Amniotic epithelial cell (primary cell): ENCODE measurements around the gene POLQ.
A peak's percentile ranks its signal among the peaks of the same experiment; 100 is the strongest.
"Not testable (repeated sequence)": the region's sequence is repeated elsewhere in the genome, so short reads cannot be mapped to it uniquely, and the experiment has no call there.

Source experiments
- DNase-seq: peaks from one replicate; pipeline ENCODE4 v3.0.0-alpha.2; 2010; ENCODE audit warnings: low read depth

The POLQ gene

DNA sequence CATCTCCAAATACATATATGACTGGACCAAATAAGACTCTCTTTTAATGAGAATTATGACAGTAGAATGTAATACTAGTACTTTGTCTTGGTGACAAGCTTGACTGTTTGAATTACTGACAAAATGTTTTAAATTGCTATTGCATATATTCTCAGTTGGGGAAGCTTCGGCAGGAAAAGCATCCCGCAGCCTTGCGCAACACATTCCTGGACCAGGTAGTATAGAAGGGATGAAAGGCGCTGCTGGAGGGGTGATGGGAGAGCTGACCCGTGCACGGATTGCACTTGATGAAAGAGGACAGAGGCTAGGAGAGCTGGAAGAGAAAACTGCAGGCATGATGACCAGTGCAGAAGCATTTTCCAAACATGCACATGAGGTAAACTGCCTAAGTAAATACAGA lies 127.6 kb downstream of the POLQ start:
- no peak for DNase-seq

DNA sequence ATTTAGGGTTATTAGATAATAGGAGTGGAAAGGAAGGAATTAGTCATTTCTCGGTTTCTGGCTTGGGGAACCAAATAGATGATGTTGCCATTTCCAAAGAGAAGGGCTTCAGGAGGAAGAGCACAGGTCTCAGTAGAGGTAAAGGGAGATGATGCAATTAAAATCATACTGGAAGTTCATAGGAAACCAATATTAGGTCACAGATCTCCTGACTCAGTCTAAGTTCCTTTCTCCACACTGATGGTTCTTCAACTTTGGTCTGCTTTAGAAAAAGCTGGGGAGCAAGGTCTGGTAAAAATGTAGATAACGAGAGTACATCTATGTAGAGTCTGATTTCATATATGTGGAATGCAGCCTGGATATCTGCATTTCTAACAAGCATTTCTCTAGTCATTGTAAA lies 130.9 kb downstream of the POLQ start:
- DNase-seq, result peak; percentile 15

DNA sequence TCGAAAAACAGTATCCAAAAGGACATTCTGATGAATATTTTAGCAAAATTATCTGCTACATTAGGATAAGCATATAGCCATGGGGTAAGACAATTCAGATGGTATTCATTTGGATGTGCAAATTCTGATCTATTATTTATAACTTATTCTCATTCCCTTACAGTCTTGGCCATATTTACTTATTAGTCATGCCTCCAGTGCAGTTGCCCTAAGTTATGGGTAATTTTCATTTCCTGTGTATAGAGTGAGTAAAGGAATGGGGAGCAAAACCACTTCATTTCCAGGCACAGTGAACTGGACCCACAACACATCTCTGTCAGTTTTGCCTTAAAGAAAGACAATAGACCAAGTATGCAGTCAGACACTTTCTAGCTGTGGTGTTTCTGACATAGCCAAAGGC lies 134.3 kb downstream of the POLQ start:
- no peak for DNase-seq

DNA sequence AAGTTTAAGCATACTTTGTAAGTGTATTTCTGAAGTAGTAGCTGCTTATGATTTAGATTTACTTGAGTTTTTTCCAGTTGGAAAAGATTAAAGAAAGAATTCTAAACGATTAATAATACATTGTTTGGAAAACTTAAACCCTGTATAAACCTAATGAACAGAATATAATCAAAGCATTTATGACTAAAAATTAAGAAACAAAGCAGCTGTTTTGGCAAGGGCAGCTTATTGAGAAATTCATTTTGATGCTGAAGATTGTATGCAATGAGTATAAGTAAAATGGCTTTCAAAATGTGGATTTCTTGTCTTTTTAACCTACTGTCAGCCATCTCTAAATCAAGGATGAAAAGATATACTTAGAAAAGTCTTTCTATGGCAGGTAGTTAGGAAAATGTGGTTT lies 140.2 kb downstream of the POLQ start:
- DNase-seq, result no peak

DNA sequence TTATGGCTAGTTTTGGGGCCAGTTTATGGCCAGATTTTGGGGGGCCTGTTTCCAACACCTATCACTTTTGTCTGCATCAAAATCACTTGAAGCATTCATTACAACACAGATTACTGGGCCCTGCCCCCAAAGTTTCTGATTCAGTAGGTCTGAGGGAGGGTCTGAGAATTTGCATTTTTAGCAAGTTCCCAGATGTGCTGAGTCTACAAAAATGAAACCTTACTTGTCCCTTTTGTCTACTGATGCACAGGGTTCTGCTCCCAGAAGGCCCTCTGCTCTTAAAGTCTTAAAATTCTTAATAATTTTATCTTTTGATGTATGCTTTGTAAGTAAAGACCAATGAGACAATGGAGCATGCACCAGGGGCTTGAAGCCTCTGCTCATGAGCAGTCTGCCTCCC lies 146.0 kb downstream of the POLQ start:
- DNase-seq, result no peak

DNA sequence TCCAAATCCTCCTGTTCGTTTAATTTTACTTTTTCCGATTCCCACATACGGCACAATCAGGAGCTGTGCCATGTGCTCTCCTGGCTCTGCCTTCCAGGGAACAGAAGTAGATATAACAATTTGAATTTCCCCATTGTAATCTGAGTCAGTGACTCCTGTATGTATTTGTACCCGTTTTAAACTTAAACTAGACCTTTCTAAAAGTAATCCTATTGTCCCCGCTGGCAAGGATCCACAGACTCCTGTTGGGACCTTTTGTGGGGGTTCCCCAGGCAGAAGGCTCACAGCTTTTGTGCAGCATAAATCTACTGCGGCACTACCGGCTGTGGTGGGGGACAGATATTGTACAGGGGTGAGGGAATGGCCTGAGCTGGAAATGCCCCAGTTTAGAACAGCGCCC lies 147.7 kb downstream of the POLQ start:
- DNase-seq, result not testable (repeated sequence)

DNA sequence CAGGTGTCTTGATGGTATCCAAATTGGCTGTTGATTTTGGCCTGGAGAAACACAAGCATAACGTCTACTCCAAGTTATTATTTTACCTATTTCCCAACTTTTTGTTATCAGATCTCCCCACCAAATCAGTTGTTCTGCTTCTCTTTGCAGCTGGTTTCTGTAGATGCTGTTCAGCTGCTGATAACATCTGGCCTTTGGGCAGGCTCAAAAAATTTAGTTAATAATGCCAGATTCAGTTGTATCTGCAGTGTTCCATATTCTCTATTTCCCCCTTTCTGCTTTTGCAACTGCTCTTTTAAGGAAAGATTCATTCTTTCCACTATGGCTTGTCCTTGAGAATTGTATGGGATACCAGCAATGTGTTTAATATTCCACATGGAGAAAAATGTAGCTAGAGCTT lies 149.8 kb downstream of the POLQ start:
- not testable (repeated sequence) for DNase-seq

DNA sequence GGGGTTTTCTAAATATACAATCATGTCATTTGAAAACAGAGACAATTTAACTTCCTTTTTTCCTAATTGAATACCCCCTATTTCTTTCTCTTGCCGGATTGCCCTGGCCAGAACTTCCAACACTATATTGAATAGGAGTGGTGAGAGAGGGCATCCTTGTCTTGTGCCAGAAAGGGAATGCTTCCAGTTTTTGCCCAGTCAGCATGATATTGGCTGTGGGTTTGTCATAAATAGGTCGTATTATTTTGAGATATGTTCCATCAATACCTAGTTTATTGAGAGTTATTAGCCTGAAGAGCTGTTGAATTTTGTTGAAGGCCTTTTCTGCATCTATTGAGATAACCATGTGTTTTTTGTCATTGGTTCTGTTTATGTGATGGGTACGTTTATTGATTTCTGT lies 157.5 kb downstream of the POLQ start:
- DNase-seq, result not testable (repeated sequence)
